C4-2B (cell line): Measurements from ENCODE around the gene ANKUB1.
A peak's percentile ranks its signal among the peaks of the same experiment; 100 is the strongest.

ENCODE experiments used
- H3K27ac ChIP-seq: fragments of 450-650 bp; 2 replicates; pipeline ENCODE4 v1.5.1; 2017
- CTCF ChIP-seq: fragments of 450-650 bp; conservative IDR thresholded peaks from 2 replicates; pipeline ENCODE4 v1.5.1; 2017; ENCODE audit warnings: mild to moderate bottlenecking
- ZFX ChIP-seq: fragments of 450-650 bp; IDR thresholded peaks from 2 replicates; pipeline ENCODE4 v1.6.1; 2017

Gene ANKUB1

GRCh38 chr3:149771652-149772271, 20.6 kb downstream of the ANKUB1 start:
- H3K27ac ChIP-seq: no peak overlapping the region
- TF ChIP-seq ZFX: no peak
- peak; percentile 97 for TF ChIP-seq CTCF

- H3K27ac ChIP-seq: no peak overlapping the region
- TF ChIP-seq ZFX (no peak), CTCF (no peak; the same call in 1 of the 2 replicates)
Measured at GRCh38 chr3:149770246-149770645, 22.1 kb downstream of the ANKUB1 start.

DNA sequence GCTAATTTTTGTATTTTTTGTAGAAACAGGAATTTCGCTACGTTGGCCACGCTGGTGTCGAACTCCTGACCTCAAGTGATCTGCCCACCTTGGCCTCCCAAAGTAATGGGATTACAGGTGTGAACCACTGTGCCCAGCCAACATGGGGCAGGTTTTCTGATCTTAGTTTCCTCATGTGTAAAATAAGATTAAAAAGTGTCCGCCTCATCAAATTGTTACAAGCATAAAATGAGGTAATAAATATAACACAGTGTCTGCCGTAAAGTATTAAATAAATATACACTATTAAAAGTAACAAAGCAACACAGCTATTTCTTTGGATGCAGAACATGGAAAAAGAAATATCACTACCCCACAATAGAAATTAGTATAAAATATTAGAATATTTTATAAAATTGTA, 23.6 kb downstream of the ANKUB1 start:
- TF ChIP-seq ZFX: no peak
- no peak for TF ChIP-seq CTCF
- H3K27ac ChIP-seq: no peak overlapping the region

DNA sequence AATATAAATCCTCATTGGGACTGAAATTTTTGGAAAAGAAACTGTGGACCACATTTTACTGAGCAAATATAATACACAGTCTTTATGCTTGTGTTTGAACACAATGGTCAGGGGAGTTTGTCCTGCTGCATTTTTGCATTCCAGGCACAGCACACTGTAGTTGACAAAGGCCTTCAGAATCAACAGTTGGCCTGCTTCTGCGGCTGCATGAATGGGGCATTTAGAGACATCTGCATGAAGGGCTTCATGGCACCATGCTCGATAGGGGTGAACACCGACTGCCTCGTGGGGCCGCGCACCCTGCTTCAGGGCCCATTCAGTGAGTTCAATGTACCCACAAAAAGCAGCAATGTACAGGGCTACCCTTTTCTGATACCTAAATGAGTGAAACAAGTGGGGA, 24.6 kb downstream of the ANKUB1 start:
- no peak for TF ChIP-seq CTCF
- TF ChIP-seq ZFX: no peak
- H3K27ac ChIP-seq: no peak overlapping the region

DNA sequence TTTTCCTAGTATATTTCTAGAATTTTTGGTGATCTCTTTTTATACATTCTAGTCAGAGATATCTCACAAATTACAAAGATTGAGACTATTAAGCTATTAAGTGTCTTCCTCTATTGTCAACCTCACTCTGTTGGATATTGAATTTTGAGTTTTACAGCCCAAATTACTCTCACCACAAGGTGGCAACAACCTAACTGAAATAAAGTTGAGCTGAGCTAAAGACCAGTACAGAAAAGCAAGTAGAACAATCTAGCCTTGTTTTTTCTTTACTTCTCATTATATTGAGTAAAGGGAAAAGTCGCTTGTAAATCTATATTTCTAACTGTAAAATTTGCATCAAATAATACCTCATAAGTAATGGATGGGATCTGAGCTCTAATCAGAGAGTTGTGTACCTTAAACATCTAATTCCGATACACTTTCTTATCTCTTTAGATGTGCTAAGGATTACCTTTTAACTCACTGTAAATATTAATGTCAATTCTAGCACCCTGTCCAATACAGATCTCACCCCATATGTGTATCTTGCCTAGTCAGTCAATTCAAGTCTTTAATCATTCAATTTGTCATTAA, 26.5 kb downstream of the ANKUB1 start:
- TF ChIP-seq CTCF (peak; percentile 72), ZFX (no peak)
- no peak overlapping the region for H3K27ac ChIP-seq

DNA sequence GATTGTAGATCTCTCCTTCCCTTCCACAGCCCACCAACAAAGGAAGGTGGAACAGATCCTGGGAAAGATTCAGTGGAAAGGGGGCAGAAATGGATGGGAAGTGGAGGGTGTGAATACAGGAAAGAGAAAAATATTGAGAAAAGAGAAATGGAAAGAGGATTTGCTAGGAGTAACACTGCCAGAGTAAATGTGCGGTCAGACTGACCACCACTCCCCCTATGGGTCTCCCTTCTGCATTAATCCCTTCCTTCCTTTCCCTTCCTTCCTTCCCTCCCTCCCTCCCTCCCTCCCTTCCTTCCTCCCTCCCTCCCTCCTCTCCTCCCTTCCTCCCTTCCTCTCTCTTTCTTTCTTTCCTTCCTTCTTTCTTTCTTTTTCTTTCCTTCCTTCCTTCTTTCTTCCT, 28.1 kb downstream of the ANKUB1 start:
- H3K27ac ChIP-seq: no peak overlapping the region
- TF ChIP-seq ZFX (no peak), CTCF (no peak)

GRCh38 chr3:149763565-149764195, 28.7 kb downstream of the ANKUB1 start:
- TF ChIP-seq ZFX: no peak
- no peak for TF ChIP-seq CTCF
- H3K27ac ChIP-seq: no peak overlapping the region
